SU-DHL-6 (cell line): Measurements from ENCODE around the gene TCF12.

Experiments used
- EZH2phosphoT487 ChIP-seq: fragments of 200-600 bp; sonication (generic), shearing (Covaris generic); conservative IDR thresholded peaks from 2 replicates; pipeline ENCODE4 v1.6.1; 2018; ENCODE audit warnings: mild to moderate bottlenecking, antibody characterized with exemption, low read length, moderate library complexity, mixed read lengths
- TF ChIP-seq, protein P1 (sequence below): fragments of 200-600 bp; sonication (generic); IDR thresholded peaks from one replicate; pipeline ENCODE4 v1.5.1; 2017; ENCODE audit warnings: antibody characterized with exemption, mild to moderate bottlenecking, low read length, moderate library complexity; ENCODE audit not compliant: insufficient read depth, poor library complexity, severe bottlenecking

- TF ChIP-seq, protein P1, sequence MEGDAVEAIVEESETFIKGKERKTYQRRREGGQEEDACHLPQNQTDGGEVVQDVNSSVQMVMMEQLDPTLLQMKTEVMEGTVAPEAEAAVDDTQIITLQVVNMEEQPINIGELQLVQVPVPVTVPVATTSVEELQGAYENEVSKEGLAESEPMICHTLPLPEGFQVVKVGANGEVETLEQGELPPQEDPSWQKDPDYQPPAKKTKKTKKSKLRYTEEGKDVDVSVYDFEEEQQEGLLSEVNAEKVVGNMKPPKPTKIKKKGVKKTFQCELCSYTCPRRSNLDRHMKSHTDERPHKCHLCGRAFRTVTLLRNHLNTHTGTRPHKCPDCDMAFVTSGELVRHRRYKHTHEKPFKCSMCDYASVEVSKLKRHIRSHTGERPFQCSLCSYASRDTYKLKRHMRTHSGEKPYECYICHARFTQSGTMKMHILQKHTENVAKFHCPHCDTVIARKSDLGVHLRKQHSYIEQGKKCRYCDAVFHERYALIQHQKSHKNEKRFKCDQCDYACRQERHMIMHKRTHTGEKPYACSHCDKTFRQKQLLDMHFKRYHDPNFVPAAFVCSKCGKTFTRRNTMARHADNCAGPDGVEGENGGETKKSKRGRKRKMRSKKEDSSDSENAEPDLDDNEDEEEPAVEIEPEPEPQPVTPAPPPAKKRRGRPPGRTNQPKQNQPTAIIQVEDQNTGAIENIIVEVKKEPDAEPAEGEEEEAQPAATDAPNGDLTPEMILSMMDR: no peak
- no peak for TF ChIP-seq EZH2phosphoT487
Measured at GRCh38 chr15:57324944-57325679, 406.7 kb downstream of the TCF12 start.
